ENCODE data around the gene LARP6.

Gene LARP6

GRCh38 chr15:70796516-70797310 lies 57.2 kb downstream of the LARP6 start:
- POLR2A ChIA-PET: no interaction called here
- no peak for DNase-seq (ENCODE audit: extremely low spot score)
- TF ChIP-seq CTCF (IDR thresholded peaks at IDR 0.05; ENCODE audit: control extremely low read depth, extremely low read depth, low read depth, missing control alignments): no peak
- CTCF ChIA-PET: interaction anchor here (1.4 to 2.4 kb wide), 2 partner anchors 15 to 74 kb away, joined by 3 to 6 read pairs; no protein-coding TSS in a partner anchor

GRCh38 chr15:70795311-70795665 lies 58.7 kb downstream of the LARP6 start:
- no peak for DNase-seq (ENCODE audit: extremely low spot score)
- CTCF ChIA-PET: interaction anchor here (2.4 kb wide), 1 partner anchor 17 kb away, joined by 6 read pairs; no protein-coding TSS in a partner anchor
- POLR2A ChIA-PET: no interaction called here
- TF ChIP-seq CTCF (IDR thresholded peaks at IDR 0.05; ENCODE audit: control extremely low read depth, extremely low read depth, low read depth, missing control alignments): no peak

DNA sequence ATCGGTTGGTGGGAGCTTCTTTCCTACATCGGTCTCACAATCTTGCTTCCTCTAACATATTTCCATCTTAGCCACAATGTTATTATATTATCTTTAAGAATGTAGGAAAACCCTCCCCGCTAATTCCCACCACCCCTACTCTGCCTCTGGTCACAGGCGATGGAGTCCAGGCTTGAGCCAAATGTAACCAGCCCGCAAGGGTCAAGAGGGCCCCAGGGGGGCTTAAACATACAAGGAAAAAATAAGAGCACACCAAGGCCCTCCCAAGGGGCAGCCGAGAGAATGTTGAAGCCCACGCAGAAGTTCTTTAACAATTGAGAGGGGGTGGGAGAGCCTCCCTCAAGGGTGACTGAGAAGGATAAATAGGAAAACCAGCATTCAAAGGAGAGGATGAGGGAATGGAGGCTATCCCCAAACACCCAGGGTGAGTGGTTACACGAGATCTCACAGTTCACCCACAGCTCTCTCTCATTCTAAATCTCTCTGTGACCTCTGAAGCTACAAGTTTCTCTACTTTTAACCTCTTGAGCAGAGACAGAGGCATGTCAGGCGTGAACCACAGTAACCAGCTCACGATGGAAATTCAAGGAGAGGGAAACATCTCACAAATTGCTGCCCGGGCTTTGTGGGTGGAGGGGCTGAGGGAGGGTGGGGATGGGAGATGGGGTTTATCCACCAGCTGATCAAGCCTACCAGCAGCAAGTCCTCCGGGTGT lies 59.2 kb downstream of the LARP6 start:
- no peak for TF ChIP-seq CTCF (IDR thresholded peaks at IDR 0.05; ENCODE audit: control extremely low read depth, extremely low read depth, low read depth, missing control alignments)
- ChIA-PET CTCF (interaction anchor here (2.4 kb wide), 1 partner anchor 17 kb away, joined by 6 read pairs; no protein-coding TSS in a partner anchor), POLR2A (no interaction called here)
- DNase-seq (ENCODE audit: extremely low spot score): no peak

DNA sequence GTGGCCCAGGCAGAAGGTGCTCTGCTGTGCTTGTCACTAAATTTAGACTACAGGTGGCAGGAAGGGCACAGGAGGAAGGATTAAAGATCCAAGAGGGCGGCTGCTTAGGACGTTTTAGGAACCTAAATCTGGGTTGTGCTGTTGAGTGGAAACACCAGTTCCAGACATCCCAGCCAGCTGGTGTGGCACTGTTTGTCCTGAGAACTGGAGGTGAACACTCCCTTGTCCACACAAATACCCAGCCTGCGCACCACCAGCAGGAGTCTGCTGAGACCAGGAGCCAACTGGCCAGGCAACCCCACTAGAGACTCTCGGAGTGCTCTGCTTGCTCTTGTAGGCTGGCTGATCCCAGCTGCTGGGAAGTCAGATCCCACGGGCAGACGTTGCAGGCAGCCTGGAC lies 60.3 kb downstream of the LARP6 start:
- POLR2A ChIA-PET: no interaction called here
- CTCF ChIA-PET: no interaction called here
- no peak for DNase-seq (ENCODE audit: extremely low spot score)
- TF ChIP-seq CTCF (IDR thresholded peaks at IDR 0.05; ENCODE audit: control extremely low read depth, extremely low read depth, low read depth, missing control alignments): no peak

- CTCF ChIA-PET: interaction anchor here (1.6 kb wide), 1 partner anchor 45 kb away, joined by 3 read pairs; no protein-coding TSS in a partner anchor
- POLR2A ChIA-PET: no interaction called here
- TF ChIP-seq CTCF (IDR thresholded peaks at IDR 0.05; ENCODE audit: control extremely low read depth, extremely low read depth, low read depth, missing control alignments): no peak
- no peak for DNase-seq (ENCODE audit: extremely low spot score)
Measured at GRCh38 chr15:70792171-70792573, 61.8 kb downstream of the LARP6 start.

DNA sequence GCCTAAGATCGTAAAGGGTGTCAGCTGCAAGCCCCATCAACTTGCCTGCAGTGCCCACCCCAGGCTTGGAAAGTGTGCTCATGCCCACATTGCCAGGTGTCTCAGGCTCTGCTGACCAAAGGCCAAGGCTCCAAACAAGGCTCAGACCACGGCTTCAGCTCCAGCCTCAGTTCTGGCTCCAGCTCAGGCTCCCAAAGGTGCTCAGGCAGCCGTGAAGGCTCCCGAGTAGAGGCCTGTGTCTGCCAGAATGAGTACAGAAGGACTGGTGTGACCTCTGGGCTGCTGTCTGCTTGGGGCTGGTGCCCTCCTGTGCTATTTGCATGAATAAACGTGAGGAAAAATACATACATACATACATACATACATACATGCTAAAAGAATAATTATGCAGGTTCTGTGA lies 62.7 kb downstream of the LARP6 start:
- CTCF ChIA-PET: interaction anchor here (1.6 kb wide), 1 partner anchor 46 kb away, joined by 3 read pairs; no protein-coding TSS in a partner anchor
- no peak for DNase-seq (ENCODE audit: extremely low spot score)
- POLR2A ChIA-PET: no interaction called here
- no peak for TF ChIP-seq CTCF (IDR thresholded peaks at IDR 0.05; ENCODE audit: control extremely low read depth, extremely low read depth, low read depth, missing control alignments)
